GM06990 (cell line): ENCODE results near the gene PAWR.
"Not testable (repeated sequence)": the region's sequence is repeated elsewhere in the genome, so short reads cannot be mapped to it uniquely, and the experiment has no call there.

Experiments used
- DNase-seq: peaks from one replicate; pipeline ENCODE4 v3.0.0-alpha.2; 2011; ENCODE audit not compliant: insufficient read length; ENCODE audit errors: extremely low read depth
- H3K27me3 ChIP-seq: replicated peaks from 2 replicates; pipeline ENCODE4 v1.6.0; 2011; ENCODE audit warnings: low read length; ENCODE audit not compliant: control insufficient read depth, insufficient read depth
- H3K36me3 ChIP-seq: 2 replicates; pipeline ENCODE4 v1.5.1; 2011; ENCODE audit warnings: low read length; ENCODE audit not compliant: control insufficient read depth, insufficient read depth
- H3K4me3 ChIP-seq: replicated peaks from 2 replicates; pipeline ENCODE4 v1.5.1; 2011; ENCODE audit warnings: low read depth, mild to moderate bottlenecking, control low read depth, low read length
- CTCF ChIP-seq: IDR thresholded peaks from 2 replicates; pipeline ENCODE4 v1.5.1; 2011; ENCODE audit warnings: low read length, control low read depth, mild to moderate bottlenecking, inconsistent platforms; ENCODE audit not compliant: insufficient read depth, poor library complexity, severe bottlenecking

Gene PAWR

GRCh38 chr12:79689061-79689476 is 1.7 kb downstream of the PAWR start:
- Histone ChIP-seq H3K4me3 (peak overlapping the region; percentile 89), H3K27me3 (no peaks in the 10 kb centered on the region), H3K36me3 (no peaks in the 10 kb centered on the region)
- DNase-seq = peak; percentile 18
- no peak for TF ChIP-seq CTCF

DNA sequence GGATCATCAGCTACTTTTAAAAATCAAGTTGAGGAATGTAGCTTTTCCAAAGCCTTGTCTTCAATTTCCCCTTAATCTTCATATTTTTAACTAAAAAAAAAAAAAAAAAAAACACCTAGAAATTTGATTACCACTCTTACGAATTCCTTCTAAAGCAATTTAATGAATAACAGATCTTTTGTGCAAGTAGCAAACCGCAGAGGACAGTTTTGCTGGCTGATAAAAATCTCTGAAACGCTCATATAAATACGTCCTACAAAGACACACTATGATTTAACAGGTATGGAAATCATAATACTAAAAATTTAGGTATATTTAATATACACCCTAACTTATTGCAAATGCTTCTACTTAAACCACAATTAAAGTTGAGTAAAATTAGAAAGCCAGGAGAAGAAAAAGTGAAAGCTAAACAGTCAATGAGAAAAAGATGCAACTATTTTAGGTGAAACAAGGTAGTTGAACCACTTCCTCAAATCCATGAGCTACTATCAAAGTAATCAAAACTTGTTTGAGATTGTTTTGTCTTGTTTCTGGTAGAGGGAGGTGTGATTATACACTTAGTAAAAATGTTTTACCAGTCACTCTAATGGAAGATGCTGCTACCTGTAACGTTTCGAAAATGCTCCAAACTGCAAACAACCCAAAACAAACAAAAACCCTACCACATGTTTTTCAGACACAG is 2.2 kb downstream of the PAWR start:
- peak overlapping the region; percentile 89 for H3K4me3 ChIP-seq
- peak; percentile 39 for DNase-seq
- TF ChIP-seq CTCF = no peak

DNA sequence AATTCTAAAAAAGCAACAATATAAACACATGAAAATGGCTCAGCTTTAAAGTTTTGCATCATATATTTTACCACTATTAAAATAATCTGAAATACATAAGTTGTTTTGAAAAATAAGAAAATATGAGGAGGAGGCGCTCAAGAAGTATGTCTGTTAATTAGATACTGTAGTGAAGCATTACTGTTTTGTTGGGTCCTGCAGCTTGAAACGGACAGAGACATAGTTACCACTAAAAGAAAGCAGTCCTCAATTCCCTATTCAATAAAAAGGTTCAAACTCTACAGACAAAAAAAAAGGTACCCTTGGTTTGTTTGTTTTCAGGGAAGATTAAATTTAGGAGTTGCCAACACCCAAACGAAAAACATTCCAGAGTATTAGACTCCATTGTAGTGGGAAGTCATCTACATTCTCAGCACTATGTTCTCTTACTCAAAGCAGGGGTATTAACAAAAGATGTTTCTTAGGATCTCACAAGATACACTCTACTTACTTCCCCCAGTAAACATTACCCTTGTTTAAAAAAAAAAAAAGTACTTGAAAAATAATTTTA is 3.0 kb downstream of the PAWR start:
- DNase-seq = no peak
- Histone ChIP-seq H3K4me3 (peak overlapping the region; percentile 89), H3K27me3 (no peaks in the 10 kb centered on the region), H3K36me3 (no peaks in the 10 kb centered on the region)
- no peak for TF ChIP-seq CTCF

More for the DNA sequence above, 2.2 kb downstream of the PAWR start:
- Histone ChIP-seq H3K36me3 (no peaks in the 10 kb centered on the region), H3K27me3 (no peaks in the 10 kb centered on the region)

- Histone ChIP-seq H3K27me3 (no peaks in the 10 kb centered on the region), H3K36me3 (no peaks in the 10 kb centered on the region), H3K4me3 (no peak overlapping the region)
- no peak for DNase-seq
- TF ChIP-seq CTCF = no peak
These were observed 4.6 kb downstream of the PAWR start for GRCh38 chr12:79686171-79686570.

DNA sequence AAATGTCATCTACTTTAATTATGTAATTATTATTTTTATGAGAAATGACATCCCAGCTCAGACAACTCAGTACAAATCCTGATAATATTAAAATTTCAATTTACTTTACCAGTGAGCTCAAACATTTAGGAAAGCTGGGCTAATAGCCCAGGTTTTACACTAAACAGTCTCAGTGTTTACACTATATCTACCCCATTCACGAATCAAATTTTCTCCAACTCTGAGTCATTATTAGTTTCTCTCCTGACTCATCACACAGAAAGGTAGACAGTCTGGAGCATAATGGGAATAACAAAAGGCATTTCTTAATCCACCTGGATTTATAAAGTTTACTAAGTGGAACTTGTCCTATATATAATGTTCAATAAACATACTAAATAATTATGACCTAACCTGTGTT is 5.7 kb downstream of the PAWR start:
- H3K27me3 ChIP-seq = no peaks in the 10 kb centered on the region
- no peak for DNase-seq

DNA sequence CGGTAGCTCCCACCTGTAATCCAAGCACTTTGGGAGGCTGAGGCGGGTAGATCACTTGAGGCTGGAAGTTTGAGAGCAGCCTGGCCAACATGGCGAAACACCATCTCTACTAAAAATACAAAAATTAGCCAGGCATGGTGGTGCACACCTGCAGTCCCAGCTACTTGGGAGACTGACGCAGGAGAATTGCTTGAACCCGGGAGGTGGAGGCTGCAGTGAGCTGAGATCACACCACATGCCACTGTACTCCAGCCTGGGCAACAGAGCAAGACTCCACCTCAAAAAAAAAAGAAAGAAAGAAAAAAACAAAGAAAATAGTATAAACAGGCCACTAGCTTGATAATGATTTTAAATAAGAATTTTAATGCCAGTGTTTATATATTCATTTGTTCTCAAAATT is 6.4 kb downstream of the PAWR start:
- not testable (repeated sequence) for H3K27me3 ChIP-seq, H3K36me3 ChIP-seq, DNase-seq, H3K4me3 ChIP-seq

More for the DNA sequence above, 5.7 kb downstream of the PAWR start:
- no peak overlapping the region for H3K4me3 ChIP-seq
- no peak for TF ChIP-seq CTCF
- H3K36me3 ChIP-seq = no peaks in the 10 kb centered on the region
